Astrocyte (in vitro differentiated cells and primary cell): Measurements from ENCODE around the gene SH2D3A.

Source experiments
- EZH2 ChIP-seq: IDR thresholded peaks from 2 replicates; pipeline ENCODE4 v1.6.1; 2012; ENCODE audit warnings: mild to moderate bottlenecking, low read length, inconsistent platforms; ENCODE audit not compliant: insufficient read depth
- TF ChIP-seq, protein P1 (sequence below): IDR thresholded peaks from 2 replicates; pipeline ENCODE4 v1.5.1; 2011; ENCODE audit warnings: low read depth, mild to moderate bottlenecking, inconsistent platforms, low read length, moderate library complexity; ENCODE audit not compliant: insufficient read depth

DNA sequence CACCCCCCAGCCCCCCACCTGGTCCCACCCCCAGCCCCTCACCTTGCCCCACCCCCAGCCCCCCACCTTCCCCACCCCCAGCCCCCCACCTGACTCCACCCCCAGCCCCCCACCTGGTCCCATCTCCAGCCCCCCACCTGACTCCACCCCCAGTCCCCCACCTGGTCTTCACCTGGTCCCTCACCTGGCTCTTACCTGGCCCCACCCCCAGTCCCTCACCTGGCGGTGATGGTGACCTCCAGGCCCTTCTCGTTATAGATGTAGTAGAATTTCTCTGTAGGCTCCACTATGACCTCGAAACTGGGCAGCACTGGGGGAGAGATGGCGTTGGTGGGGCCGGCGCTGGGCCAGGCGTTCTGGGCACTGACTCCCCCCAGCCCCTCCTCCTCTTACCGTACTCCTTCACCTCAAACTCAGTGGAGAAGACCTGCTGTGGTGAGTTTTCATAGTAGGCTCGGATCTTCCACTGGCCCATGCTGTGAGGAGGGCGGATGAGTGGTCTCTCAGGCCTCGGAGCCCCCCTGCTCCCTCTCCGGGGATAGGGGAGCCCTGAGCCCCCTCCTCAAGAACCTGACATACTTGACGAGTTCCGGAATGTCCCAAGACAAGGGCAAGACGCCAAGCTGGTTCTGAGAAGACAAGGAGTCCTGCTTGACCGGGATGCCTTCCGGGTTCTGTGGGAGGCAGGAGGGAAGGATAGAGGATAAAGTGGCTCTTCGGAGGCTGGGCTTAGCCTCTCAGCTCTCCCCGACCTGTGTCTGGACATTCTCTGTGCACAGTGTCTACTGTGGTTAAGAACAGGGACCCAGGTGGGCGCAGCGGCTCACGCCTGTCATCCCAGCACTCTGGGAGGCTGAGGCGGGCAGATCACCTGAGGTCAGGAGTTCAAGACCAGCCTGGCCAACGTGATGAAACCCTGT is 53.2 kb downstream of the SH2D3A start:
- TF ChIP-seq, protein P1, sequence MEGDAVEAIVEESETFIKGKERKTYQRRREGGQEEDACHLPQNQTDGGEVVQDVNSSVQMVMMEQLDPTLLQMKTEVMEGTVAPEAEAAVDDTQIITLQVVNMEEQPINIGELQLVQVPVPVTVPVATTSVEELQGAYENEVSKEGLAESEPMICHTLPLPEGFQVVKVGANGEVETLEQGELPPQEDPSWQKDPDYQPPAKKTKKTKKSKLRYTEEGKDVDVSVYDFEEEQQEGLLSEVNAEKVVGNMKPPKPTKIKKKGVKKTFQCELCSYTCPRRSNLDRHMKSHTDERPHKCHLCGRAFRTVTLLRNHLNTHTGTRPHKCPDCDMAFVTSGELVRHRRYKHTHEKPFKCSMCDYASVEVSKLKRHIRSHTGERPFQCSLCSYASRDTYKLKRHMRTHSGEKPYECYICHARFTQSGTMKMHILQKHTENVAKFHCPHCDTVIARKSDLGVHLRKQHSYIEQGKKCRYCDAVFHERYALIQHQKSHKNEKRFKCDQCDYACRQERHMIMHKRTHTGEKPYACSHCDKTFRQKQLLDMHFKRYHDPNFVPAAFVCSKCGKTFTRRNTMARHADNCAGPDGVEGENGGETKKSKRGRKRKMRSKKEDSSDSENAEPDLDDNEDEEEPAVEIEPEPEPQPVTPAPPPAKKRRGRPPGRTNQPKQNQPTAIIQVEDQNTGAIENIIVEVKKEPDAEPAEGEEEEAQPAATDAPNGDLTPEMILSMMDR: no peak
- TF ChIP-seq EZH2: no peak
